ENCODE results near the gene CFAP73.
"Not testable (repeated sequence)": the region's sequence is repeated elsewhere in the genome, so short reads cannot be mapped to it uniquely, and the experiment has no call there.

Gene CFAP73

DNA sequence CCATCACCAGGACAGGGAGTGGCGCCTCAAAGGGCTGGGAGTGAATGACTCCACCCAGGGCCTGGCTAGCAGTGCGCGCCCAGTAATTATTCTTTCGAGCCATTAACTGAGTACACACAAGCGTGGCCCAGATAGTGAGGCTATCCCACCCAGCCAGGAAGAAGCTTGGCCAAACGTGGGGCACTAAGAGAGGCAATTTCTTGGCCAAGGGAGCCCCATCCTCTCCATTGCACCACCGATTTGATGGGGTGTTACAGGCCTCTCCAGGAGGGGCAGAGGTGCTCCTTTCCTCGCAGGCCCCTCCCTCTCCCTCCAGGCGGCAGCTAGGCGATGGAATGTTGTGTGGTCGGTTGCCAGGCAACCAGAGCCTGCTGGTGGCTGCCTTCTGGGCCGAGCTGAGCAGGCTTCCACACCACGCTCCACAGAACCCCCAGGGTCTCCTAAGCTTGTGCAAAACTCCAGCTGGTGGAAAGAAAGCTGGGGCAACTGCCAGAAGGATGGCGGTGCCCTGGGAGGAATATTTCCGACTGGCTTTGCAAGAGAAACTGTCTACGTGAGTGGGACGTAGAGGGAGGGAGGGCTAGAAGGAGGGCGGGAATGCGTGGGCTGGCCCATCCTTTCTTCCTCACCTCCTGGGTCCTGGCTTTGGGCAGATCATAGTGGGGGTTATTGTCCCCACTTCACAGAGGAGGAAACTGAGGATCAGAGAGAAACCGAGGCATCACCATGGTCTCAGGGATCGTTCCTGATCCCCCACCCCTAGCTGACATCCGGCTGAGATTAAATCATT lies at the start of gene CFAP73:
TSS of gene CFAP73 (plus strand) at position 364 of the 790 bp plus-strand sequence. CDS start at position 498, 134 bp downstream.
- peak; percentile 63 for DNase-seq

DNA sequence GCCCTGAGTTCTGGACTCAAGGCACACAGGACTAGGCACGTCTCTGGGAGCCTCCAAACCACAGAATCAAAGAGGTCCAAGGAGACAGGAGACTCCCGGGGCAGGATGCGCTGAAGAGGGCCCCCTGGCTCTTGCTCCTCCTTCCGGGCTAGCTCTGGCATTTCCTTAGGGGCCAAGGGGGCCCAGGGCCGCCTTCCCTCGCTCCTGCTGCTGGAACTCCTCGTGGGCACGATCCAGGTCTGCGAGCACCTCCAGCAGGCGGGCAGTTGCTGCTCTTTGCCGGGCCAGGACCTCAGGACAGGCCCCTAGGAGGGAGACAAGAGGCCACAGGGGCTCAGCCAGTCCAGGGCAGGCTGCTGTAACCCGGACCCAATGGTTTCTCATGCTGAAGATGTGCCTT lies 49.8 kb upstream of the CFAP73 start:
- no peak for DNase-seq

DNA sequence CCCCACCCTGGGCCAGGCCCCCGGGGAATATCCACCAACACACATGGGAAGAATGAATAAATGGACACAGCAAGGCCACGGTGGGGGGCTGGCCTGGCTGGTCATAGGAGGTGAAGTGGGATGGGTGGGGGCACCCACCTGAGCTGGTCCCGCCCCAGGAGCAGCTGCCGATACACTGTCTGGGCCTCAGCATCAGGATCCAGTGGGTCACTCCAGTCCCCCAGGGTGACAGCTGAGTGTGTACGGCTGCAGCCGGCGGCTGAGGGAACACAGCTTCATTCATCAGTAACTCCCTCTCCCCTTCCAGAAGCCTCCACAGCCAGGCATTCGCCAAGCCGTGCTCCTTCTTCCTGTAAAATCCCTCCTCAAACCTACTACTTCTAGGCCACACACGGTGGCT lies 47.8 kb upstream of the CFAP73 start:
- no peak for DNase-seq

DNA sequence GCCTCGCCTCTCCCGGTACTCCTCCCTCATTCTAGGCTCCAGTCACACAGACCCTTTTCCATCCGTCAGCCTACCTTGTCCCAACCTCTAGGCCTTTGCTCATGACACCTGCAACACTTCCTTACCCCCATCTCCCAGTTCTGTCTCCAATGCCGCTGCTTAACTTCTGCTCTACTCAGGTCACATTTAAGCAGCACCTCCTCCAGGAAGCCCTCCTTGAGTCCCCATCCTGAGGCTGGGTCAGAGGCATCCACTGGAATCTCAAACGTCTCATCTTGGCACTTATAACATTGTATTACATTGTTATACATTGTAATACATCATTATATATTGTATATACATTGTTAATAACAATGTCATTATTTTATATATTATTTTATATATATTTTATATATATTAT lies 46.7 kb upstream of the CFAP73 start:
- no peak for DNase-seq

DNA sequence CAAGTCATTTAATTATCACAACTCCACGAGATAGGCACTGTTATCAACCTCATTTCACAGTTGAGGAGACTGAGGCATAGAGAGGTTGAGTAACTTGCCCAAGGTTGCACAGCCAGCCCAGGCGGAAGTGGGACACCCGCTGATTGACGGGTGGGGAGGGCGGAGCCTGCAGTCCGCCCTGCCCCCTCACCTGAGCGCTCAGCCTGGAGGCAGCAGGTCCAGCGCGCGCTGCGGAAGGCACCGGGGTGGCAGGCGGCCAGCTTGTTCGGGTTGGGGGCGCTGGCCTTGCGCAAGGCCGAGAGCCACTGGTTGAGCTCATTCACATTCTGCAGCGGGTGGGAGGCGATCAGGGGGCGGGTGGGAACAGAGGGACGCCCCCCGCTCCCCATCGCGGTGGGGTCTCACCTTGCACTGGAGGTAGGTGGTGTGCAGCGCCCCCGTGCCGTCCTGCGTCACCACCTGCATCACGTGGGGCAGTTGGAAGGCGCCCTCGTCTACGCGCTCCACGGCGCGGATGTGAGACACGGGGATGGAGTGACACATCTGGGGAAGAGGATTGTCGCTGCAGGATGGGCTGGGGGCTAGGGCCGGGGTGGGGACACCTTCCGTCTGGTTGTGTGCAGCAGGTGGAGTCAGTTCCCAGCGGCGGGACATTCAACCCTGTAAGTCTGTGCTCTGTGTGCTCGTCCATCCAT lies 45.6 kb upstream of the CFAP73 start:
- no peak for DNase-seq

DNA sequence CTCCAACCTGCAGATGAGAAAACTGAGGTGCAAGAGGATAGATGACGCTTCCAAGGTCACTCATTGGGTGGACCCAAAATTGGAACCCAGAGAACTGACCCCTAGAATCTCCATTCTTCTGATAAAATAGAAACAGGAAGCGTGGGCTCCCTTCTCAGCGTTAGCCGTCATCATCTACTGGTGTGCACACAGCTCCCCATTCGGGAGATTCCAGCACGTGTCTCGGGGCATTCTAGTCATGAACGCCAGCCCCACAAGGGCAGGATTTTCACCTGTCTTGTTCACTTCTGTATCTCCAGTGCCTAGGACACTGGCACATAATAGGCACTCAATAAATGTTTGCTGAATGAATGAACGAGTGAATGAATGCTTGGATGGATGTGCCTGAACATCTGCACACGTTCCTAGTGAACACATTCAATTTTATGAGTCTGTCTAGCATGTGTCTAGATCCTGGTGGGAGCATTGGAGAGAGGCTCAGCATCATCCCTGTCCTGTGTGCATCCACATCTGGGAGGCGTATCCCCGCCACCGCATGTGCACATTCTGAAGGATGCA lies 44.5 kb upstream of the CFAP73 start:
- no peak for DNase-seq

DNA sequence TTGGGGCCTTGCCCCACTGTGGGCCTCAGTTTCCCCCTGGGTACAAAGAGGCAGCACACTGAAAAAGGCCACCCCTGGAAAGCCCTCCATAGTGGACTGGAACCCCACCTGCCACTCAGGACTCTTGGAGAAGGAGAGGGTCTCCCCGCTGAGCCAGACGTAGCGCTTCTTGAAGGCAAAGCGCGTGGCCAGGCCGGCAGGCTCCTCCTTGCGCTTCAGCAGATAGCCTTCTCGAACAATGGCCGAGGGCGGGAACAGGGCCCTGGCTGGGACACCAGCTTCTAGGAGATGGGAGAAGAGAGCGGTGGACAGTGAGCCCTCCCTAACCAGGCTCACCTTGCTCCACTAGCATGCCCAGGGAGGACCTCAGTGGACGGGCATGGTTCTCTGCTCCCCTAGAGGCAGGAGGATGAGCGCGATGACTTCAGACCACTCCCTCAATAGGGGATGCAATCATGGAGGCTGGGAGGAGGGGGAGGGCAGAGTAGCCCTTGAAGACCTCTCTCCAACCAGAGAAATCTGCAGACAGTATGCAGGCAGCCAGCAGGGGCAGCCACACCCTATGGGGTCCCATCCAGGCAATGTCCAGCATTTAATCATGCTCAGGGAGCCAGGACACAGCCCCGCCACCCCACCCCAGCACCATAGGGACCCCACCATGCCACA lies 43.8 kb upstream of the CFAP73 start:
- DNase-seq, result no peak

DNA sequence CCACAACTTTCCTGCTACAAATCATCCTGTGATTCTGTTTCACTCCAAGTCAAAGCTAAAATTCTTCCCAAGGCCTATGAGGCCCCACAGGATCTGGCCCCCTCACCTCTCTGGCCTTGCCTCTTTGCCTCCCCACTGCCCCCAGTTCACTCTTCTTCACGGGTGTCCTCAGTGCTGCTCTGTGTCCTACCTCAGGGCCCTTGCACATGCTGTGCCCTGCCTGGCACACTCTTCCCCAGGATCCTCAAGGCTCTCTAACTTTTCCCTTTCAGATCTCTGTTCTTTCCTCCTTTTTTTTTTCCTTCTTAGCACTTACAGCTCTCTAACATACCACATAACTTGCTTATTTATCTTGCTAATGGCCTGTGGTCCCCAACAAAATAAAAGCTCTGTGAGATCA lies 43.2 kb upstream of the CFAP73 start:
- DNase-seq, result no peak

DNA sequence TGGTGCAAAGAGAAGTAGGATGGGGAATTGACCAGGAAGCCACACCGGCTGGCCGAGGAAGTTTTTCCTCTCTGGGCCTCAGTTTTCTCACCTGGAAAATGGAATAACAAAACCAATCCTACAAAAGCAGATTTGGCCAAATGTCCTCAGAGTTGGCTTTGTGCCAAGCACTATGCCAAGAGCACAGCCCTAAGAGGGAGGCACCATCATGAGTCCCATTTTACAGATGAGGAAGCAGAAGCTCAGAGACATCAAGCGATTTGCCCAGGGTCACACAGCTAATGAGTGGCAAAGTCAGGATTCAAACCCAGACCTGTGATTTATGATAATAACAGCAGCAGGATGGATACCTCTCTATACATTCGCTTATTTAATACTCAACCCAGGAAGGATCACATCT lies 41.2 kb upstream of the CFAP73 start:
- no peak for DNase-seq

DNA sequence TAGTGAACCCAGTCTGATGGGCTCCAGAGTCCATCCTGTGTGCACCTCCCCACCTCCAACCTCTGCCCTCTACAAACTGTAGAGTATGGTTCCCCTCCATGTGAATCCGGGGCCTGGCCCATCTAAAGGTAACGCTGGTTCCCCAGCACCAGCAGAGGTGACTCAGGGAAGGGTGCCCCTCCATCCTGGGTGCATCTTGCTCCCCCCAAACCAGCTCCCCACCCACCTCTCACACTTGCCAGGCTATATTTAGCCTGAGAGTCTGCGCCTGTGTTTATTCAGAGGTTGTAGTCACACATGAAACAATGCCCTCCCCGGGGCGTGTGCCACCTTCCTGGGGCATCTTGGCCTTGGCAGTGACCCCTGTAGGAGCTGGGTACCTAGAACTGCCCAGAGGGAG lies 40.2 kb upstream of the CFAP73 start:
- DNase-seq, result no peak

DNA sequence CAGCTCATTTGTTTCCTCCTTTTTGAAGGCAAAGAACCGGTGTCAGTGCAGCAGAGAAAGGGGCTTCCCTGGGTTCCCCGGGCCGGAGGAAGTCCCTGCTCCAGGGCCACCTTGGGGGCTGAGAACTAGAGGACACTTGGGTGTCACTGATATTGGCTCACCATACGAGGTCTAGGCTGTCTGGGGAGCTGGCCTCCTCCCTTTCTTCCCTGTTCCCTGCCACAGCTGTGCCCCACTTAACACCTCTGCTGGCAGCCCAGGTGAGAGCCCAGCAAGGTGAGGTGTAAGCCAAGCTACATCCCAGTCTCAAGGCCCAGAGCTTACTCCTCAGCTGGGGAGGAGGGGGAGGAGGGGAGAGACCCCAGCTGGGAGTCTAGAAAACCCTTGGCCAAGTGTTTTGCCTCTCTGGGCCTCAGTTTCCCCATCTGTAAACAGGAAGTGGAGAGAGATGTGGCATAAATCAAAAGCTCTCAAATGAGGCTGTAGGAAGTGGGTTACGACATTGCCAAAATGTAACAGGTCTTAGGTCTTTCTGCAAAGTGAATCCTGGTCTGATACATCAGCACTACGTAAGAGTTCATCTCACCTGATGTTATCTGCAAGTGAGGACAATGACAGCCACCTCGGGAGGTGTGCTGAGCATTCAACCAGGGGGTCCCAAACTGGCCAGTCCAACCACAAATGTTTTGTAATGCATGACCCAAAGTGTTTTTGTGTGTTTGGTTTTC lies 39.5 kb upstream of the CFAP73 start:
- DNase-seq, result no peak

DNA sequence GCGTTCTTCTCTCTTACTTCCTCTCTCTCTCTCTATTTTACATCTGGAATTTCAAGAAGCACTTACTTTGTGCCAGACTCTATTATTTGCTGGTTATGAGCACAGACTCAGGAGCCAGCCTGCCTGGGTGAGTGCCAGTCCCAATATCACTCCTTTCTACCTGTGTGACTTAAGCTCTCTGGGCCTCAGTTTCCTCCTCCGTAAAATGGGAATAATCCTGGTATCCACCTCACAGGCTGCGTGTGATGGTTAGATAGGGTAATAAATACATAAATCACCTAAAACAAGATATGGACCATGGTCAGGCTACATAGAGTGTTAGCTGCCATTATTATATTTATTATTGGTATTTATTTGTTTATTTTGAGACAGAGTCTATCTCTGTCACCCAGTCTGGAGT lies 38.3 kb upstream of the CFAP73 start:
- DNase-seq, result no peak

DNA sequence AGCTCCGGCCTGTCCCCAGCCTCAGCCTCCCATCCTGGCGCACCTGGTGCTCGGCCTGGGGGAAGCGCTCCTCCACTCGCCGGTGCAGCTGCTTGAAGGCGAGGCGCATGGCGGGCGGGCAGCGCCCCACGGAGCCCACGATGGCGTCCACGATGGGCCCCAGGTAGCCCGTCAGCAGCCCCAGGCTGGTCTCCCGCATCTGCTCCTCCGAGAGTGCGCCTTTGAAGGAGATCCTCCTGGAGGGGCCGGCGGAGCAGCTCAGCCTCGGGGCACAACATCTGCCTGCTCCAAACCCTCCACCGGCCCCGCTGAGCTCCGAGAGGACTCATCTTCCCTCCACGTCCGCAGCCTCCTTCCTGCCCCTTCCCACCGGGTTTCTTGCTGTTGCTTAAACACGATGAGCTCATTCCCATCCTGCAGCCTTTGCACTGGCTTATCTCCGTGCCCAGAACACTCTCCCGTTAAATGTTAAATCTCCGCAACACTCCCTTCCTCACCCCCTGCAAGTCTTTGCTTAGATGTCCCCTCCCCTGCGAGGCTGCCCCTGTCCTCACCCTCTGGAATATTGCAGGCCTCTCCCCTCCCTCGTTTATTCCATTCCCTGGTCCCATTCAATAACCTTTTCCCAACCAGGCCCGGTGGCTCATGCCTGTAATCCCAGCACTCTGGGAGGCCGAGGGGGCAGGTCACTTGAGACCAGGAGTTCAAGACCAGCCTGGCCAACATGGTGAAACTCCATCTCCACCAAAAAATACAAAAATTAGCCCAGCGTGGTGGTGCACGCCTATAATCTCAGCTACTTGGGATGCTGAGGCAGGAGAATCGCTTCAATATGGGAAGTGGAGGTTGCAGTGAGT lies 37.3 kb upstream of the CFAP73 start:
- DNase-seq, result no peak

DNA sequence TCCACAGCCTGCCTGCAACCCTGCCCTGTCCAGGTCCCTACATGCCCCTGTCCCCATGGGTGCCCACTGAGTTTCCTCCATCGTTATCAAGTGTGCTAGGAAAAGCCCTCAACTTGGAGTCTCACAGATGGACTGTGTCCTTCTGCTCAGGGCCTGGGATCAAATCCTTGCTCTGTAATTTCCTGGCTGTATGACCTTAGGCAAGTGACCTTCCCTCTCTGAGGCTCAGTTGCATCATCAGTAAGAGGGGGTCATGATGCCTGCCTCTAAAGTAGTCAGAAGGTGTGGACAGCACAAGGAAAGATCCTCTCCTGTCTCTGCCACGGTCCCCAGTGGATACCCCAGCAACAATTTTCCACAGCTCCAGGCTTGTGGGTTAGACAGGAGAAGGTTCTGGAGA lies 36.1 kb upstream of the CFAP73 start:
- DNase-seq, result no peak

DNA sequence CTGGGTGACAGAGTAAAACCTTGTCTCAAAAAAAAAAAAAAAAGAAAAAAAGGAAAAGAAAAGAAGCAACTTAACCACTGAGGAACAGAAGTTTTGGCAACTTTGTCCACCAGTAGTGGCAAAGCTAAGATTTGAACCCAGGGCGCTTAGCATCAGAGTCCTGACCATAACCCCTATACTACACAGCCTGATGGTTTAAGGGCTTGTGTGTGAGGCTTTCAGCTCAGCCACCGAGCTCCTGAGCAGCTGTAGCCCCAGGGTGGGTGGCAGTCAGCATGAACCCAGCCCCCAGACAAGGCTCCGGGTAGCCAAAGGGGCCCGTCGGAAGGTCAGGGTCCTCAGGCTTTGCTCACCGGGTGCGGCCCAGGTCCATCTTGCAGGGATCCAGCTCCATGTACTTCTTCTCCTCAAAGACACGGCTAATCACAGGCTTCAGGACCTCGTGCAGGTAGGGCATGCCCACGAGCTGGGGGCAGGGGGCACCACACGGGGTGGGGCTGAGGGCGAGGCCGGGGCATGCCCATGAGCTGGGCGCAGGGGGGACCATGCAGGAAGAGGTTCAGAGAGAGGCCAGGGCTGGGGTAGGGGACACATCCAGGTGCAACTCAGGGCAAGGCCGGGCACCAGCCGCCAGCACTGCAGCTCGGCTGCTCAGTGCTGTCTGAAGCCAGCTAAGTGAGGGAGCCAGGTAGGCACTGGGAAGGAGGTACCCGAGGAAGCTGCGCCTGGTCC lies 34.9 kb upstream of the CFAP73 start:
- DNase-seq, result no peak

DNA sequence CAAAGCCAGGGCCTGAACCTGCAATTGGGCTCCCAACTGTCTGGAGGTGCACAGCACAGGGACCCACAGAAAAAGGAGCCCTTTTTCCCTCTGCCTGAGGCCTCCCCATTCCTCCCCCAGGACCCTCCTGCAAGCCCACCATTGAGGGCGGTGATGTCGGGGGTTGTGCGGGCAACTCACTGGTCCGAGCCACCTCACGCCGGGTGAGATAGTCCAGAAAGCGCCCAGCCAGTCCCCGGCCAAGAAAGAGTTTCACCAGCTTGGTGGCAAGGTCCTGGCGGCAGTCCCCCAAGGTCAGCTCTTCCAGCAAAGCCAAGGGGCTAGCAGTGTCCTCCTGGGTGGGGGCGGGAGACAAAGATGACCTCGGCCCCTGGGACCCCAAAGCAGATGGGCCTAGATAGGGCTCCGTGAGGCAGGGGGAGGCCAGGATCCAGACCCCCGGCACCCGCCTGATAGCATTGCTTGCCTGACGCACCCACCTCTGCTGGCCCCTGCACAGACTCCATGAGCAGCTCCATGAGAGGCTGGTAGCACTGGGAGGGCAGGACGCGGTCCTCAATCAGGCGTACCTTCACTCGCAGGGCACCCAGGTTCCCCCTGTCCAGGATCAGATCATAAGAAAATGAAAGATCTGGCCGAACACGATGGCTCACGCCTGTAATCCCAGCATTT lies 33.9 kb upstream of the CFAP73 start:
- DNase-seq, result no peak

DNA sequence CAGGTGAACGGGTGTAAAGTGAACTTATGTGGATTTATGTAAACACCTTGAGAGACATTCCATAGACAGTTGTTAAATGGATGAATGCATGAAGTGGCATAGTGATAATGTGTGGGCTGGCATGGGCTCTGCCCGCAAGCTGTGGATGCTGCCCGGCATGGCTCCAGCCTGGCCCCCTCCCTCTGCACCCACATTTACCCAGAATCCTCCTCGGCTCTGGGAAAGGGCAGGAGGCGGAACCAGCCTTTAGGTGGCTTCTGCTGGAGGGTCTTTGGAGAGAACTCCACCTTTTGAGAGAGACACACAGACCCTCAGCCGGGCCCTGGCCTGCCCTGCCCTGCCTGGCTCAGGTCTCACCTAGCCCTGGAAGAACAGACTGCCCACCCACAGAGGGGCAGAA lies 32.6 kb upstream of the CFAP73 start:
- peak; percentile 95 for DNase-seq

DNA sequence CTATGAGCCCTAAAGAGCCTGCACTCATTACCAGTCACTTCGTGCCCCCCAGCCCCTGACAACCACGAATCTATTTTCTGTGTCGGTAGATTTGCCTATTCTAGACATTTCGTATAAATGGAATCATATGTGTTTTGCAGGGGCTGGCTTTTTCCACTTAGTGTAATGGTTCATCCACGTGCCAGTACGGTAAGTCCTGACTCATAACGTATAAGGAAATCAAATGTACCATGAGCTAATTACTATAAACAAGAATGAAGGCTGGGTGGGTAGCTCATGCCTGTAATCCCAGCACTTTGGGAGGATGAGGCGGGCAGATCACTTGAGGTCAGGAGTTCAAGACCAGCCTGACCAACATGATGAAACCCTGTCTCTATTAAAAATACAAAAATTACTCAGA lies 31.8 kb upstream of the CFAP73 start:
- not testable (repeated sequence) for DNase-seq

DNA sequence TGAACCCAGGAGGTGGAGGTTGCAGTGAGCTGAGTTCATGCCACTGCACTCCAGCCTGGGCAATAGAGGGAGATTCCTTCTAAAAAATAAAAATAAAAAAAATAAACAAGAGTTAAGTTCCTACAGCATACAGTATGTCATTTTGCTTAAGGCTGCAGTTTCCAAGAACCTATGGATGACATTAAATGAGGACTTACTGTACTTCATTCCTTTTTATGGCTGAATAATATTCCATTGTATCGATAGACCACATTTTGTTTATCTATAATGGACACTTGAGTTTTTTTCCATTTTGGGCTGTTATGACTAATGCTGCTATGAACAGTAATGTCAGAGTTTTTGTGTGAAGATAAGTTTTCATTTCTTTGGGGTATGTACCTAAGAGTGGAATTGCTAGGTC lies 31.4 kb upstream of the CFAP73 start:
- DNase-seq, result no peak

DNA sequence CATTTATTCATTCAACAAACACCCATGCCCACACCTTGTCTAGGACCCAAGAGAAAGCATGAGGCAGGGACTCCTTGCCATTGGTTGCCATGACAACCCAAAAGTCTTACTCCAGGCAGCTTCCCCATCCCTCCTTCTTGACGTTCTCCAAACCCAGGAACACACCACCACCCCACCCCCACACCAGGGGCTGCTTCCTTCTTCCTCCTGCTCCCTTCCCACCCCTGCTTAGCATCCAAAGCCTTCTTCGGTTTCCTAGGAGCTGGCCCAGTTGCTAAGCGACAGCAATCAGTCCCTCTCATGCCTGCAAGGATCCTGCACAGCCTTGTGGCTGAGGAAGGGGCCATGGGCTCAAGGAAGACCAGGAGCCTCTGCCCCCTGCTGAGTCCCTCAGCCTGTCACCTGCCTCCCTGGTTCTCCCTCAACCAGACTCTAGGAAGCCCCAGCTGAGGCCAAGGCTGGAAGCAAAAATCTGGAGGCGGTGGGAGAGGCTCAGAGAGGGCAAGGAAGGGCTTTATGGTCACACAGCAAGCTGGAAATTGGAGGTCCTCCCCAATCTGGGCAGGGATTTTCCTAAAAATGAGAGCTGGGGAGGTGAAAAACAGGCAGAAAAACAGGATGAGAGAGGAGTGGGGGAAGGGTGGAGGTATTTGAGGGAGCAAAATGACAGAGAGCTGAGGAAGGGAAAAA lies 29.4 kb upstream of the CFAP73 start:
- no peak for DNase-seq

Data from DMS79 (cell line).